ENCODE results near the gene PLCG1.
A peak's percentile ranks its signal among the peaks of the same experiment; 100 is the strongest.
"Not testable (repeated sequence)": the region's sequence is repeated elsewhere in the genome, so short reads cannot be mapped to it uniquely, and the experiment has no call there.

Gene PLCG1

GRCh38 chr20:41136680-41137613, at the start of gene PLCG1:
PLCG1 (plus strand) TSS chr20:41137543; CDS start chr20:41137642, 99 bp downstream.
- DNase-seq (ENCODE audit: low read depth in 2 of 2): peak; percentile 80 to 86

GRCh38 chr20:41087777-41088176, 49.6 kb upstream of the PLCG1 start:
- DNase-seq (ENCODE audit: low read depth in 2 of 2): no peak

GRCh38 chr20:41089555-41089954, 47.8 kb upstream of the PLCG1 start:
- no peak for DNase-seq (ENCODE audit: low read depth in 2 of 2)

- no peak for DNase-seq (ENCODE audit: low read depth in 2 of 2)
Measured at GRCh38 chr20:41091927-41092326, 45.4 kb upstream of the PLCG1 start.

- DNase-seq (ENCODE audit: low read depth in 2 of 2): peak in 1 of 2 donors; percentile 7
Measured at GRCh38 chr20:41094353-41095055, 42.8 kb upstream of the PLCG1 start.

GRCh38 chr20:41095110-41095969, 42.0 kb upstream of the PLCG1 start:
- peak; percentile 18 to 26 for DNase-seq (ENCODE audit: low read depth in 2 of 2)

GRCh38 chr20:41098703-41099250, 38.6 kb upstream of the PLCG1 start:
- DNase-seq (ENCODE audit: low read depth in 2 of 2): no peak

GRCh38 chr20:41100001-41100480, 37.3 kb upstream of the PLCG1 start:
- no peak for DNase-seq (ENCODE audit: low read depth in 2 of 2)

- DNase-seq (ENCODE audit: low read depth in 2 of 2): no peak
Measured at GRCh38 chr20:41101660-41102059, 35.7 kb upstream of the PLCG1 start.

GRCh38 chr20:41108531-41108930, 28.8 kb upstream of the PLCG1 start:
- no peak for DNase-seq (ENCODE audit: low read depth in 2 of 2)

- DNase-seq (ENCODE audit: low read depth in 2 of 2): no peak
Measured at GRCh38 chr20:41110012-41110411, 27.3 kb upstream of the PLCG1 start.

- DNase-seq (ENCODE audit: low read depth in 2 of 2): no peak
Measured at GRCh38 chr20:41110930-41111577, 26.3 kb upstream of the PLCG1 start.

GRCh38 chr20:41111578-41111951, 25.8 kb upstream of the PLCG1 start:
- DNase-seq (ENCODE audit: low read depth in 2 of 2): no peak

- DNase-seq (ENCODE audit: low read depth in 2 of 2): no peak
Measured at GRCh38 chr20:41116282-41116956, 20.9 kb upstream of the PLCG1 start.

- DNase-seq (ENCODE audit: low read depth in 2 of 2): not testable (repeated sequence)
Measured at GRCh38 chr20:41118159-41118558, 19.2 kb upstream of the PLCG1 start.

GRCh38 chr20:41118632-41119031, 18.7 kb upstream of the PLCG1 start:
- DNase-seq (ENCODE audit: low read depth in 2 of 2): no peak

GRCh38 chr20:41119614-41120561, 17.5 kb upstream of the PLCG1 start:
- DNase-seq (ENCODE audit: low read depth in 2 of 2): no peak

- no peak for DNase-seq (ENCODE audit: low read depth in 2 of 2)
Measured at GRCh38 chr20:41121399-41121798, 15.9 kb upstream of the PLCG1 start.

GRCh38 chr20:41123631-41124030, 13.7 kb upstream of the PLCG1 start:
- no peak for DNase-seq (ENCODE audit: low read depth in 2 of 2)

Measured in stimulated activated CD4-positive, alpha-beta T cell treated with anti-CD3 and anti-CD28 coated beads, Interleukin-4, amount 100 ng/mL, for 48 hours (primary cell).